ENCODE results near the gene AKIRIN1.

- no peak for TF ChIP-seq CTCF (IDR thresholded peaks at IDR 0.05)
- TF ChIP-seq ZFX (IDR thresholded peaks at IDR 0.05; ENCODE audit: borderline replicate concordance), result no peak
Measured at GRCh38 chr1:38944547-38944946, 46.5 kb upstream of the AKIRIN1 start.

All from 22Rv1 (cell line).